GM19397 (cell line): Measurements from ENCODE around the gene ITPKB.
A peak's percentile ranks its signal among the peaks of the same experiment; 100 is the strongest.
"Not testable (repeated sequence)": the region's sequence is repeated elsewhere in the genome, so short reads cannot be mapped to it uniquely, and the experiment has no call there.

Experiments used
- ATAC-seq: cut with Tn5 transposase; IDR thresholded peaks from one replicate; pipeline ENCODE4 v1.9.1; 2021; ENCODE audit warnings: mild to moderate bottlenecking, moderate library complexity; ENCODE audit not compliant: unreplicated experiment

ITPKB gene

GRCh38 chr1:226732856-226733291 lies 6.2 kb downstream of the ITPKB start:
- no peak for ATAC-seq

GRCh38 chr1:226731257-226731893 lies 7.7 kb downstream of the ITPKB start:
- ATAC-seq: no peak

DNA sequence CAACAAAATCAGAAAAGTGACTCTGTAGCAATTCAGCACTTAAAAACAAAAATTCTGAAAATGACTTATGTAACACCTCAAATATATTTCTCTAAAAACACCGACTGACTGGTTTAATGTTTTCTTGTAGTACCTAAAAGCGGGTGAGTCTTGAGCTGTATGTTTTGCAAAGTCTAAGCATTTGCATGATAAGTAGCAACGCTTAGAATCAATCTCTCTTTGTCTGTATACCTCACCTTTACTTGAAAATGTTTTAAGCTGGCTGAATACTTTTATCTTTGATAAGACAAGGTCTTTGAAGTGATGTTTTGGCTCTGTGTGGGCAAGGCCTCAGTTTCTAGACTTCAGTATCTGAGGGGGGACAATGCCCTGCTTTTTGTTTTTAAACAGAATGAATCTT lies 8.2 kb downstream of the ITPKB start:
- ATAC-seq: no peak

DNA sequence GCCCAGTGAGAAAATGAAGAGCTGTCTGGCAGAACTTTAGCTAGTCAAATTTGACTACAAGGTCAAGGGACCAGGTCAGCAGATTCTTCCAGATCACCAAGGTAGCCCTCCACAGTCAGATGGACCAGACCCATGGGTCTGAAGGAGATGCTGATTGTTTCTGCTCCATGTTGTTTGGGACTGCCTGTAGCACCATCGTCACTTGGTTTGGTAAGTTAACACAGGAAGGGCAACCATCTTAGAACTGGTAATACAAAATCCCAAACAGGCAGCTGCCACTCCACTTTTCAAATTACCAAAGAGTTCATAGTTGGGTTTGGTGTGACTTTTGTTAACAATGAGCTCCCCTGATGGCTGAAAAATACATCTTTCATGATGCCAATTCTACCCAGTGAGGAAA lies 9.0 kb downstream of the ITPKB start:
- no peak for ATAC-seq

DNA sequence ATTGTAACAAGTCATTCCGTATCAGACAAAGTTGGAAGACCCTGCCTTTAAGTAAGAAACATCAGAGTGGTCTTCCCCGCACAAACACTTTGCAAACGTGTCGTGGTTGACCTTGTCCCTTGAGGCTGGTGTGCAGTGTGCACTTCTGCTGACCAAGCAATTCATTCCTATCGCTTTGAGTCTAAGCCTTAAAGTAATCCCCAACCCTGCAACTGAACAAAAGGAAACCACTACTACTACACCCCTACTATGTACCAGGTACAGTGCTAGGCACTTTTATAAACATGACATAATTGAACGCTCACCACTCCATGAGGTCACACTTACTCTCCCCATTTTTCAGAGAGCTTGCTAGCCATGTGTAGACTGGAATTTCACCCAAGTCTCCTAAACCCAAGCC lies 10.6 kb downstream of the ITPKB start:
- ATAC-seq: no peak

DNA sequence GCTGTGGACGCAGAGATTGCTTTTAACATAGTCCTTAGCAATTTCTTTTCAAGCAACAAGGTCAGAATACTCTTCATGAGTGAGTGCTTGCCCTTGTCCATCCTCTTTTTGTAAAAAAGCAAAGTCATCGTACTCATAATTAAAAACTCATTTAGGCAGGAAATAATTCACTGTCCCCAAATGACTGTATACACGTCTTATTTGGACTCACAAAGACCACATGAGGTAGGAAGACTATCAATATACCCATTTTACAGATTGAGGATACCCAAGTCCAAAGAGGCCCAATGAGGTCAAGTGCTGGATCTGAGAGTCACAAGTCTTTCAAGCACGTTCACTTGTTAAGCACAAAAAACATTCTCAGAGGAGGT lies 13.2 kb downstream of the ITPKB start:
- no peak for ATAC-seq

DNA sequence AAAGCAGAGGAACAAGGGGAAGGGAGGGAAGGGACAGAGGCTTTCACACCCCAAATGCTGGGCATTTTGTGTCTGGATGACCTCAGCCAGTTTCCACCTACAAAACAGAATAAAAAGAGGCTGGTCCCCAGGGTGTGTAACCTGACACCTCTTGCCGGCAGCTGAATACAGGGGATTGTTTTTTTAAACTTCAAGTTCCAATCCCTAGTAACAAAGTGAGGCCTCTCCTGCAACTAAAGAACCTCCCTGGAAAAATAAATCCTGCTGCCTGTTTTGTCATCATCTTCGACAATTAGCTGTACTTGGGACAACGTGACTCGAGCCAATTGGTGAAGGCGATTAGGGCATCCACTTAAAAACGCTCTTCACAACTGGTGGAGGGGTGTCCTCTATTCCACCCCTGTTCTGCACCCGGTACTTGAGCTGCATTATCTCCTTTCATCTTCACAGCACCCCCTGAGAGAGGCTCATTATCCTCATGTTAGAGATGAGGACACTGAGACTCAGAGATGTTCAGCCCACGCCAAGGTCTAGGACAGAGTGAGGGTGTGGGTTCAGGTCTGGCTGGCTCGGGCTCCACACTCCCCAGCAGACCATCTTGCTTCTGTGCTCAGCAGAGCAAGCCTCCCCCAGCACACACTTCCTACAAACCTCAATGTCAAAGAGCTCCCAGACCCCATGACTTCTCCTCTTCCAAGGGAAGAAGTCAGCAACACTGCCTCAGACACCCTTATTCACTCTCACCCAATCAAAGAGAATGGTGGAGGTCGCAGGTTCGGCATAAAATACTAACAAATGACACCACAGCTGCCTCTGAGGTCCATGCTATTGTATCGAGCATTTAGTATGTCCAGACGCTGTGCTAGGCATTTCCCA lies 15.2 kb downstream of the ITPKB start:
- no peak for ATAC-seq

DNA sequence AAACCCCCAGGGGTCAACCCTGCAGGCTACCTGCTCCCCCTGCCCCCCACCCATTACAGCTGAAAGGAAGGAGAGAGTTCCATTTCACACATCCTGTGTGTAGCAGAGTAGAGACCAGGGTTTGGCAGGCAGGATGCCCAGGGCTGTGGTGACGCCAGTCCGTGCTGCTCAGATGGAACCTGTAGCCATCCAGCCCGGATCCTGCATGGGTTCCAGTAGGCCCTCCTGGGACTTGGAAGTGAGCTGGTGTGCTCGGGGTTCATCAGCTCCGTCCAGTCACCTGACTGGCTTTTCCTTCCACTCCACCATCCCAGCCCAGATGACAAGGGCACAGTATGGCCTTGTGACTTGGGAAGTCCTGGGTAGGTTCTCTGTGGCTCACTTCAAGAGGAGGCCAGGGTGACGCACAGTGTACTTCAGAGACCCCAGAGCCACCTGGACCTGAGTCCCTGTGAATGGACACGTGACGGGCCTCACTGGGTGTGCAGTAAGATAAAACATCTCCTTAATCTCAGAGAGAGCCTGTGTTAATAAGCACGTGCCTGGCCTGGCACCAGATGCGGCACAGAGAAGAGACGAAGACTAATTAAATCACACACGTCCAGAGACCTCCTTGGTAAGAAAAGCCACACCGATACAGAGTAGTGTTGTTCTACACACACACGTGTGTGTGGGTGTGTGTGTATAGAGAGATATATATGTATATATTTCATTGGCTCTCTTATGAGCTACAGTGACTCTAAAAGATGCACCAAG lies 16.0 kb downstream of the ITPKB start:
- ATAC-seq: no peak

DNA sequence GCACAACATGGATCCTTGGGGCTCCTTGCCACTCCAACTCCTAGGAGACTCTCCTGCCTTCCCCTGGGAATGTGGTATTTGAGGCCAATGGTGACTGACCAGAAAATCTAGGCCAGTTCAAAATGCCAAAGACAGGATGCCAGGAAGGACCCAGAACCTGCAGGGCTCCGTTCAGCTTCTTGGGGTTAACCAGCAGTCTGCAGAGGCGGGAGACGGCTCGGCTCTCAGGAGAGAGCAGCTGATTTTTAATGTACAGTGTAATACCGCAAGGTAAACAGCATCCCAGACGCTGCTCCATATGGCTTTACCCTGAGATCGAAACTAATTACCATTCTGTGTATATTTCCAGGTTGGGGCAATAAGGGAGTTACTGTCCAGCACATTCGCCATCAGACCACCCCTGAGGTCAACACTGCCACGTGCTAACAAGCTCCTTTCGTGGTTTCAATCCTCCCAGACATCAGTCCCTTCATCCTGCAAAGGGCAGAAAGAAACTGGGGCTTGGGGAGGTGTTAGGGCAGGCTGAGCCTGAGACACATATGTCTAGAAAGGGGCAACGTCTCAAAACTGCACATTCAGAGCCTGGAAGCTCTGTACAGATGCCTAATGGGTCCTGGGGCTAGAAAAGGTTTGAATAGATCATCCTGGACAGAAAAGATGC lies 16.7 kb downstream of the ITPKB start:
- ATAC-seq: no peak

DNA sequence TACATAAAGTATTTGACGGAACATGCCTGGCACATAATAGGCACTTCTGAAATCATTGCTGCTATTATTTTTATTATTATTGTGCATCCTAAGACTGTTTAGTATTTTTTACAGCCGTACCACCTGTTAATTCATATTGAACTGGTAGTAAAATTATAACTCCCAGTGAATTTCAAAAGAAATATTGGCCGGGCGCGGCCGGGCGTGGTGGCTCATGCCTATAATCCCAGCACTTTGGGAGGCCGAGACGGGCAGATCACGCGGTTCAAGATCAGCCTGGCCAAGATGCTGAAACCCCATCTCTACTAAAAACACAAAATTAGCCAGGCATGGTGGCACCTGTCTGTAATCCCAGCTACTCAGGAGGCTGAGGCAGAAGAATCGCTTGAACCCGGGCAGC lies 18.5 kb downstream of the ITPKB start:
- not testable (repeated sequence) for ATAC-seq

DNA sequence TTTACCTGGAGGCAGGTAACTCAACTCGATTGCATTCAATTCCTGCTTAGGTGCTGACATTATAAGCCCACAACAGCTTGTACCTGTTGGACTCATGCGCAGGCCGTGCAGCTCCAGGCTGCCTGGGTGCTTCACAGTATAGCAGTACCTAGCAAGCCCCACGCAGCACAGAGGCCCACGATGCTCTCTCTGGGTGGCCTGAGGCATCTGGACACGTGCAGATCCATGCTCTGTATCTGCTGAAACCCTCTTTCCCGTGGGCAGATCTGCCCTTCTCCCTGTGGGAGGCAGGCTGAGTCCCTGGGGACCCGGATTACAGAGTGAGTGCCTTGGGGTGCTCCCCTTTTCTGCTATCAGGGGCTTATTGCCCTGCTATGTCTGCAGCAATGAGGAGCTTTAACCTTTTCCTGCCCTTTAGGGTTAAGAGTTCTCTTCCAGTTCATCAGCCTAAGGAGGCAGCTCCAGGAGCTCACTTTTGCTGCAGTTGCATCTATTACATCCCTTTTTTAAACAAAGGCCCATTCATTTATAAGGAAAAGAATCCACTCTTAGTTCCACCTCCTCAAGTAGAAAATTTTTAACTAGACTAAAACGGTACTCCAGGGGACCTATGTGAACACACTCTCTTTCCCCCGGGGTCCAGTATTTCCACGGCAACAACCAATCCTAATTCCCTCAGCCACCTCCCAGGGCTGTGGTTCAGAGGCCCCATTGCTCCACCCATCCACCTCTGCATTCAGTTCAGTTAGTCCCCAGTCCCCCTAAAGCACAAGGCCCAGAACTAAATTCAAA lies 19.3 kb downstream of the ITPKB start:
- ATAC-seq: no peak

DNA sequence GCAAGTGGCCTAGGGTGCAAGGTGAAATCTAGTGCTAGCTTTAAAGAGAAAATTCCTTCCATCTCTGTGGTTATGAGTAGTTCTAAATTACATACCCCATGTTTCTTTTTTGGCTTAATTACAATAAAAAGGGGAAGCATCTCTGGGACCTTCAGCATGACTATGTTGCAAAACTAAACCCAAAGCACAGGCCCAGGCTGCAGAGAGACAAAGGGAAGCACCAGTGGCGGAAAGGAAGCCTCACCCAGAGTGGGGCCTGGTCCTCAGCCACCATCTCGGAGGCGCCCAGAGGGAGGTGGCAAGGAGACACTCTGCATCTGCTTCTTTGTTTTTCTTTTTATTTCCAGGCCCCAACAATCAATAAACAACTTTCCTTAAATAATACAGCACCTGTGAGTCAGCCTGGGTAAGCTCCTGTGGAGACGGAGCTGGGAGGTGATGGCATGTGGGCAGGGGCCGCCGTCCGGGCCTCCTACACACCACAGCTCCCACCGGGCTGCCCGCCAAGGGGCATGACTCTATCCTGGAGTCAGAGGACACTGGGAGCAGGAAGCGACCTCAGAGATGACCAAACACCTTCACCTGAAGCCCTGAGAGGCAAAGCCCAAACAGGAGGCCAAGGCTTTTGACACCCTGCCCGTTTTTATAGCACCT lies 21.7 kb downstream of the ITPKB start:
- ATAC-seq: no peak

DNA sequence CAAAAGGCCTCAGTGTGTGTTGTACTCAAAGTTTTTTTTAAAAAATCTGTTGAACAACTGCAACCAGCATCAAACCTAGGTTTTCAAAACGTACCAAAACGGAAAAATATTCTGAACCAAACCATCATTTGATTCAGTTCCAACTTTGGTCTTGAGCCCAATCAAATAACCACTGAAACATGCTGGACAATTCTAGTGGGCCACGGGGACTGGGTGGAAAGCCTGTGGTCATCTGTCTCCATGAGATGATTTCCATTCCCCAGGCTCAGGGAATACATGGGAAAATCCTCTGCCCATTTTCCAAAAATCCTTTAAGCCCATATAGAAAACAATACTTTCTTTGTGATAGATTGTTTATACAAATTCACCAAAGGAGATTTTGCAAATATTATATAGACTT lies 22.5 kb downstream of the ITPKB start:
- ATAC-seq: no peak

DNA sequence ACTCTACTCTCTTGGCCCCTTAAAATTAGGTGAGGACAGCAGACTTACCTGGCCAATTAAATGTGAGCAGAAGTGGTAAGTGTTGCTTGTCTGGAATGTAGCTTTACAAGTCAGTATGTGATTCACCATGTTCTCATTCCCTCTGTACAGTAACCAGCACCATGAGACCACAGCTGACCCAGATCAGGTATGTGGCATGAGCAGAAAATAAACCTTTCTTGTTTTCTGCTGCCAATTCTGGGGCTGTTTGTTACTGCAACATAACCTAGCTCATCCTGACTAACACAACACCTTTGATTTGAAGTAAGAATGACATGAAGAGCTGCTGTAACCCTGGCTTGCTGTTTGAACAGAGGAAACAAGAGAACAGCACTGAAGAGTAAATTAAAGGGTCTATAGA lies 24.9 kb downstream of the ITPKB start:
- ATAC-seq: no peak

DNA sequence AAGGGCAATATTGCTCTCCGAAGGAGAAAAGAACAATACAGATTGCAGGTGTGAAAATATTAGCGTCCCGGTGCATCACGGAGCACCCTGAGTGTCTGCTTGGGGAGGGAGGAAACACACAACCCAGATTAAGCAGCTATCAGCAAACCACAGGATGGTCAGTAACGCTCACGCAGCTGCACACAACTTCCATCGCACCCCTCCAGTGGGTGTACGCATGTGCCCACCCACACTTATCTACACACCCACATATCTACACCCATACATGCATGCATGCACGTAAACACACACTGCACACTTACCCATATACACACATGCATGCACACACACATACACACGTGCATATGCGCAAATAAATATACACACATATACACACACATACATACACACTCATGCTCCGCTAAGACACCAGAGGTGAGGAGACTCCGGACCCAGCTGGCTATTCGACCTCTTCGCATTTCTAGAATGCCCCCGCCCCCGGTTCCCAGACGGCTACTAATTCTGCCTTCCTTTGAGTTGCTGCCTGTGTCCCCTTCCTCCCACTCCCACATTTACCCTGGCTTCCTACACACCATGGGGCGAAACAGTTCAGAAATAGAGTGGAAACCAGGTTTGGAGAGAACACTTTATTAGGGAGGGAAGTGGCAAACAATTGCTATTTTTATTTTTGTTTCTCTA lies 26.2 kb downstream of the ITPKB start:
- peak; percentile 4 for ATAC-seq

- peak; percentile 70 for ATAC-seq
Measured at GRCh38 chr1:226711976-226712741, 26.9 kb downstream of the ITPKB start.

GRCh38 chr1:226710501-226710900 lies 28.6 kb downstream of the ITPKB start:
- ATAC-seq: no peak

DNA sequence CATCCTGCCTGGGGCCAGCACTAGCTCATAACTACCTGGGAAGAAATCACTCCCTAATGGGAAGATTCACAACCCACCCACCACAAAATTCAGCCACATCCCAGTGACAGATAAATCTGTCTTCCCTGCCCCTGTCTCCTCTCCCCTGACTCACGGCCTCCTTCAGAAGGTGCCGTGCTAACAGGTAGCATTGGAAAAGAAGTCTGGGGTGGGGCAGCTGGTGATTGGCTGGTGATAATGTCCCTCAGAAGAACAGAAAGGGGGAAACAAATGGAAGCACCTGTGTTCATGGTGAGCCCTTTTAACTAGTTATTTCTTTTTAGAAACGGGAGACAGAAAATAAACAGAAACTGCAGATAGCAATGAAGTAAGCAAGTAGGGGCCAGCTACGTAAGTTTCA lies 29.1 kb downstream of the ITPKB start:
- no peak for ATAC-seq

GRCh38 chr1:226708967-226709396 lies 30.1 kb downstream of the ITPKB start:
- no peak for ATAC-seq
